CD4-positive, alpha-beta memory T cell (primary cell): ENCODE results near the gene FRRS1. TPM values are rescaled to one million over a fixed set of nuclear protein-coding genes. Genes with fewer than 3 reads are reported as not detected.

Source experiments
- CTCF ChIA-PET: fragments of 350-600 bp; sonication (Branson Sonifier 250); formaldehyde crosslinking; loops from one replicate; lab custom pipeline; 2021; ENCODE audit warnings: inconsistent platforms; ENCODE audit not compliant: partially characterized antibody; lab: Charles Lee
- POLR2A ChIA-PET: fragments of 350-600 bp; sonication (Branson Sonifier 250); formaldehyde crosslinking; loops from one replicate; lab custom pipeline; 2021; ENCODE audit not compliant: partially characterized antibody; lab: Charles Lee
- DNase-seq, 5 donors: peaks; one replicate each; pipeline versions ENCODE4 v3.0.0 to v3.0.0-alpha.2; 2020 to 2022; ENCODE audit warnings: mixed read lengths in 1 of 5
- H3K27ac ChIP-seq: one replicate; pipeline ENCODE4 v1.7.0; 2013; ENCODE audit warnings: low read depth, low read length
- H3K27me3 ChIP-seq: 2 replicates; pipeline ENCODE4 v1.7.0; 2013; ENCODE audit warnings: mild to moderate bottlenecking, low read length, moderate library complexity; ENCODE audit not compliant: insufficient read depth
- H3K36me3 ChIP-seq: 2 replicates; pipeline ENCODE4 v1.7.0; 2013; ENCODE audit warnings: mild to moderate bottlenecking, low read length, moderate library complexity; ENCODE audit not compliant: insufficient read depth
- H3K4me1 ChIP-seq: 2 replicates; pipeline ENCODE4 v1.7.0; 2013; ENCODE audit warnings: mild to moderate bottlenecking, low read length, moderate library complexity; ENCODE audit not compliant: insufficient read depth
- H3K4me3 ChIP-seq, 2 donors: one replicate each; pipeline ENCODE4 v1.7.0; 2013; ENCODE audit warnings: low read length in 2 of 2, mild to moderate bottlenecking in 1 of 2
- H3K9me3 ChIP-seq, 2 donors: one replicate each; pipeline ENCODE4 v1.7.0; 2013; ENCODE audit warnings: low read length in 2 of 2, control low read depth in 1 of 2; ENCODE audit not compliant: control insufficient read depth in 1 of 2
- H3K27ac Mint-ChIP-seq, 7 donors: one replicate each; pipeline ENCODE4 v1.8.0; 2020 to 2021; ENCODE audit warnings: mixed read lengths in 7 of 7, mild to moderate bottlenecking in 6 of 7, inconsistent platforms in 3 of 7, moderate library complexity in 3 of 7
- H3K27me3 Mint-ChIP-seq, 2 donors: one replicate each; pipeline ENCODE4 v1.8.0; 2020 to 2021; ENCODE audit warnings: mixed read lengths in 2 of 2
- H3K36me3 Mint-ChIP-seq, 2 donors: one replicate each; pipeline ENCODE4 v1.8.0; 2020 to 2021; ENCODE audit warnings: mixed read lengths in 2 of 2, inconsistent platforms in 1 of 2, mild to moderate bottlenecking in 1 of 2
- H3K4me1 Mint-ChIP-seq, 4 donors: one replicate each; pipeline ENCODE4 v1.8.0; 2020 to 2021; ENCODE audit warnings: mixed read lengths in 4 of 4, mild to moderate bottlenecking in 1 of 4
- H3K4me3 Mint-ChIP-seq, 8 donors: one replicate each; pipeline ENCODE4 v1.8.0; 2020 to 2021; ENCODE audit warnings: mixed read lengths in 8 of 8, mild to moderate bottlenecking in 7 of 8, moderate library complexity in 6 of 8, inconsistent platforms in 3 of 8
- H3K9me3 Mint-ChIP-seq, 8 donors: one replicate each; pipeline ENCODE4 v1.8.0; 2020 to 2021; ENCODE audit warnings: mixed read lengths in 8 of 8, mild to moderate bottlenecking in 5 of 8, inconsistent platforms in 3 of 8, moderate library complexity in 1 of 8
- intact Hi-C: fragments of 100-400 bp; cut with micrococcal nuclease; formaldehyde crosslinking; loops from one replicate; pipeline ENCODE4 v1.15.1; 2023
- polyA plus RNA-seq, 2 donors: library from polyadenylated mRNA; unstranded; fragments of 300-500 nt; fragmentation: Illumina TruSeq; gene quantifications; one replicate each; pipeline ENCODE4 v1.2.3, GENCODE V29; 2021
- total RNA-seq, 2 experiments: library from RNA; stranded (reverse); gene quantifications; one replicate each; pipeline ENCODE4 v1.2.3, GENCODE V29; 2021

FRRS1 gene
- total and polyA plus RNA-seq, 4 experiments from 2014 or later, result 0.29 to 0.33 TPM; not detected in 2

DNA sequence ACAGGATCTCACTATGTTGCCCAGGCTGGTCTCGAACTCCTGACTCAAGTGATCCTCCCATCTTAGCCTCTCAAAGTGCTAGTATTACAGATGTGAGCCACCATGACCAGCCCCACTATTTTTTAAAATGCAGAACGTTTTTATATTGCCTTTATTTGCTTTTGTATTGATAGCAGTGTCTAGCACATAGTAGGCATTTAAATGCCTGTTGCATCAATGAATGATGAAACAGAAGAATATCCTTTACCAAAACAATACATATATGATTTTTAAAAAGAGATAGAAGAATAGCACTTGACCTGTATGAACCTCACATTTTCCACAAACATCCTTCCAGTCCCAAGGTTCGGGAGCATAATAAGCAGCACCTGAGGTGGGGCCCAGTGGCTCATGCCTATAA lies 16.5 kb upstream of the FRRS1 start:
- intact Hi-C loops, result no loop called here
- Histone ChIP-seq H3K27ac (no peak overlapping the region), H3K4me1 (peaks cover 19% of the 10 kb centered on the region), H3K4me3 (no peak overlapping the region), H3K36me3 (no peaks in the 10 kb centered on the region), H3K9me3 (no peaks in the 10 kb centered on the region), H3K27me3 (no peaks in the 10 kb centered on the region)
- Mint-ChIP-seq H3K4me3 (no peak overlapping the region), H3K4me1 (peaks cover 15 to 24% (median 22%) of the 10 kb centered on the region in 4 donors), H3K27me3 (peaks cover 4 to 6% of the 10 kb centered on the region in 2 donors), H3K36me3 (no peaks in the 10 kb centered on the region), H3K27ac (no peak overlapping the region), H3K9me3 (no peaks in the 10 kb centered on the region)
- ChIA-PET POLR2A (no interaction called here), CTCF (no interaction called here)
- DNase-seq, result no peak

DNA sequence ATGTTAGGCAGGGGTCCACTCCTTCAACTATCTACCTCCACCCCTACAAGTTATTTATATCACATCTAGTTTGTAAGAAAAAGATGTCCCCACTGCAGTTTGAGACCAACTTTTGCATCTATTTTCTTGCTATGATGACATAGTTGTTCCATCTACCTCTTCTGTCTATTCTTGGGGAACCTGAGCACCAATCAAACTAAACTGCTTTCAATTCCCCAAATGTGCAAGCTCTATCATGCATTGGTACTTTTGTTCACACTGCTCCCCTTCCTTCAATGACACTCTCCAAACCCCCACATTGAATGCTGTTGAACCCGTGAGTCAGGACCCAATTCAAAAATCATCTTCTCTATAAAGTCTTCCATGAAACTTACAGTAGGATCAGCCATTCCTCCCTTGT lies 16.0 kb upstream of the FRRS1 start:
- H3K4me1 Mint-ChIP-seq, result peaks cover 15 to 24% (median 22%) of the 10 kb centered on the region in 4 donors
- no peaks in the 10 kb centered on the region for H3K9me3 Mint-ChIP-seq
- H3K27me3 Mint-ChIP-seq, result peaks cover 5 to 9% of the 10 kb centered on the region in 2 donors
- H3K27me3 ChIP-seq, result no peaks in the 10 kb centered on the region
- ChIA-PET CTCF (no interaction called here), POLR2A (no interaction called here)
- no peak overlapping the region for H3K4me3 Mint-ChIP-seq
- H3K4me3 ChIP-seq, result no peak overlapping the region
- H3K36me3 Mint-ChIP-seq, result no peaks in the 10 kb centered on the region
- H3K36me3 ChIP-seq, result no peaks in the 10 kb centered on the region
- no peak for DNase-seq
- intact Hi-C loops, result no loop called here
- no peak overlapping the region for H3K27ac Mint-ChIP-seq
- H3K4me1 ChIP-seq, result peaks cover 19% of the 10 kb centered on the region
- no peak overlapping the region for H3K27ac ChIP-seq
- H3K9me3 ChIP-seq, result no peaks in the 10 kb centered on the region

DNA sequence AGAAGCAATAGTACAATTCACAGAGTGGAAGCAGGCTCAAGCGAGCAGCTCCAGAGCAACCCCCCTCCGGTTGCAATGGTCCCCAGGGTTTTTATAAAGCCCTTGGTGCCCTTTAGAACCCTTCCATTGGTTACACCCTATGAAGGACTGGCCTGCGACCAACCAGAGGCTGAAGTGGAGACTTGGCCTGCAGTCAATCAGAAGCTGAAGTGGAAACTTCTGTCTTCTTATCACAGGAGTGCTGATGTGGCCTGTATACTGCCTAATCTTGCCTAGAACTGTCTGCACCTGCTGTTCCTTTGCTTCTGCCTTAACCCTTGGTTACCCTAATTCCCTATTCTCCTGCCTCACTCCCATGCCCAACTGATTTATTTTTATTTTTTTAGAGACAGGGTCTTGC lies 15.4 kb upstream of the FRRS1 start:
- Histone ChIP-seq H3K9me3 (no peaks in the 10 kb centered on the region), H3K36me3 (no peaks in the 10 kb centered on the region), H3K27me3 (no peaks in the 10 kb centered on the region), H3K4me3 (no peak overlapping the region), H3K27ac (no peak overlapping the region), H3K4me1 (peaks cover 19% of the 10 kb centered on the region)
- no peaks in the 10 kb centered on the region for H3K9me3 Mint-ChIP-seq
- H3K27me3 Mint-ChIP-seq, result peaks cover 5 to 9% of the 10 kb centered on the region in 2 donors
- H3K4me1 Mint-ChIP-seq, result peaks cover 12 to 21% (median 20%) of the 10 kb centered on the region in 4 donors
- ChIA-PET CTCF (no interaction called here), POLR2A (no interaction called here)
- H3K36me3 Mint-ChIP-seq, result no peaks in the 10 kb centered on the region
- H3K4me3 Mint-ChIP-seq, result no peak overlapping the region
- no peak overlapping the region for H3K27ac Mint-ChIP-seq
- intact Hi-C loops, result no loop called here
- no peak for DNase-seq

DNA sequence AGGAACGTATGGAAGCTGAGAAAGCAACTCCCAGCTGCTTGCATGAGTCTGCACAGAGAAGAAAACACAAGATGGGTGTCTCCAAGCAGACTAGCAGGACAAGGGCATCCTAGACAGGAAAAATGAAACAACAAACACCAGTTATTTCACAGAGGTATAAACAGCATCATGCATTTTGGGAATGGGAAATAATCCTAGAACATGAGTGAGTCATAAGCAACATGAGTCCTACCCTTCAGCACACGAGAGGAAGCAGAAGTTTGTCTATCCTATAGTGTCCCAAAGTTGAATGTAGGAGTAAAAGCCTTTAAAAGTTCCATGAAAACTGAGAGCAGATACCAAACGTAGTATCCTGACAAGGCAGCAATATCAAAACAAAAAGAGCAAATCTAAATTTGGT lies 11.3 kb upstream of the FRRS1 start:
- POLR2A ChIA-PET, result no interaction called here
- CTCF ChIA-PET, result interaction anchor here (1.0 kb wide), 1 partner anchor 11 kb away, joined by 3 read pairs; no protein-coding TSS in a partner anchor
- peaks cover 0 to 1% (median 0%) of the 10 kb centered on the region in 4 donors for H3K4me1 Mint-ChIP-seq
- Histone ChIP-seq H3K4me1 (no peaks in the 10 kb centered on the region), H3K36me3 (no peaks in the 10 kb centered on the region), H3K27ac (no peak overlapping the region), H3K27me3 (no peaks in the 10 kb centered on the region), H3K4me3 (no peak overlapping the region), H3K9me3 (no peaks in the 10 kb centered on the region)
- no peaks in the 10 kb centered on the region for H3K36me3 Mint-ChIP-seq
- H3K27me3 Mint-ChIP-seq, result peaks cover 5 to 12% of the 10 kb centered on the region in 2 donors
- intact Hi-C loops, result no loop called here
- no peak for DNase-seq
- H3K9me3 Mint-ChIP-seq, result no peaks in the 10 kb centered on the region
- no peak overlapping the region for H3K4me3 Mint-ChIP-seq
- H3K27ac Mint-ChIP-seq, result no peak overlapping the region

DNA sequence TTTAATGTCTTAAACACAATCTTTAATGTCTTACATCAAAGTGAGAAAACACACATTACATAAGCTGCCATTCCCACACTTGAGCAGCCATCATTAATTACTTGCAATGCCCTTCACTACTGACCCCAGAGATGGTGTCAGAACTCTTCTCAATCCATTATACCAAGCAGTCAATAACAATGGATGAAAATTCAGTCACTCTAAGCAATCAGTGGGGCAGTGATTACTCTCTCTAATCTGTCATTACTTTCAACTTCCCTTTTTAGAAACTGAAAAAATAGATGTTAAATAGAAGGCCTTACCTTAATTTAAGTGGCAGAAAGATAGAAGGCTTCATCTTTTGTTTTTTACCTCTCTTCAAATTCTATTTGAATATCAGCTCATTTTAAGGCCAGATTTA lies 9.7 kb upstream of the FRRS1 start:
- no peaks in the 10 kb centered on the region for H3K9me3 Mint-ChIP-seq
- no peak overlapping the region for H3K4me3 Mint-ChIP-seq
- POLR2A ChIA-PET, result no interaction called here
- no peak overlapping the region for H3K27ac Mint-ChIP-seq
- peaks cover 5 to 15% of the 10 kb centered on the region in 2 donors for H3K27me3 Mint-ChIP-seq
- no peak overlapping the region for H3K27ac ChIP-seq
- CTCF ChIA-PET, result no interaction called here
- no peaks in the 10 kb centered on the region for H3K36me3 Mint-ChIP-seq
- H3K27me3 ChIP-seq, result no peaks in the 10 kb centered on the region
- H3K9me3 ChIP-seq, result no peaks in the 10 kb centered on the region
- intact Hi-C loops, result no loop called here
- no peaks in the 10 kb centered on the region for H3K4me1 ChIP-seq
- no peak for DNase-seq
- no peaks in the 10 kb centered on the region for H3K36me3 ChIP-seq
- peaks cover 0 to 1% (median 0%) of the 10 kb centered on the region in 4 donors for H3K4me1 Mint-ChIP-seq
- H3K4me3 ChIP-seq, result no peak overlapping the region

DNA sequence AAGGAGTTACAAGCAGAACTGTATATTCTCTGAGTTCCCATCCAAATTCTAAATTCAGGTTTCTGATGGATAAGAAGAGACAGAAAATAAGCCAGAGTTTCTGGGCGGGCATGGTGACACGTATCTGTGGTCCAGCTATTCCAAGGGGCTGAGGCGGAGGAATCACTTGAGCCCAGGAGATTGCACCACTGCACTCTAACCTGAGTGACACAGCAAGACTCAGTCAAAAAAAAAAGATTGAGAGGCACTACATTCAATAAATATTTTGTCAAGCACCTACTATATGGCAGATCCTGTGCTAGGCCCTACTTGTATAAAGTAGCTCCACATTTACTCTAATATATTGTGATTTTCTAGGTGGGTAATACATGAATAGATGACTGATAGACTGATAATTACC lies 6.4 kb upstream of the FRRS1 start:
- no peak overlapping the region for H3K4me3 Mint-ChIP-seq
- Histone ChIP-seq H3K27me3 (no peaks in the 10 kb centered on the region), H3K9me3 (no peaks in the 10 kb centered on the region), H3K36me3 (no peaks in the 10 kb centered on the region), H3K4me1 (no peaks in the 10 kb centered on the region), H3K4me3 (no peak overlapping the region), H3K27ac (no peak overlapping the region)
- no peaks in the 10 kb centered on the region for H3K9me3 Mint-ChIP-seq
- peaks cover 4 to 18% of the 10 kb centered on the region in 2 donors for H3K27me3 Mint-ChIP-seq
- ChIA-PET CTCF (interaction anchor here (1.6 kb wide), 1 partner anchor 17 kb away, joined by 4 read pairs; no protein-coding TSS in a partner anchor), POLR2A (interaction anchor here (0.6 kb wide), 1 partner anchor 870 kb away, joined by 5 read pairs; no protein-coding TSS in a partner anchor)
- intact Hi-C loops, result no loop called here
- no peak overlapping the region for H3K27ac Mint-ChIP-seq
- DNase-seq, result no peak
- no peaks in the 10 kb centered on the region for H3K4me1 Mint-ChIP-seq
- H3K36me3 Mint-ChIP-seq, result no peaks in the 10 kb centered on the region

DNA sequence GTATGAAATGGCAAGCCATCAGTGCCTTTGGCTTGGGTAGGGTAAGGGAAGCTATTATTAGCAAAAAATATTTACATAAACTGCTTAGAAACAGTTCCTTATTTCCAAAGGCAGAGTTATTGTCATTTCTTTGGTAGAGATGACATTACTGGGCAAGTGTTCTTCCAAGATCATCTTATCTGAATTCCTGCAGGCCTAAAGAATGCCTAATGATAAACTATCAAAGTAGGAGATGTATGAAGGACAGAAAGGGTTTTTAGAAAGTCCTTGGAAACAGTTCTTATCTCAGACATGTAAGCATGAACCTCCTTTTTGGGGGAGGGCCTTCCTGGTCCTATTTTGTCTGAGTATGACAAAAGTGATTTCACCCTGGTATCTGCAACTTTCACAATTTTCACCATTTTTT lies 5.1 kb upstream of the FRRS1 start:
- Mint-ChIP-seq H3K4me1 (peaks cover under 1 to 2% (median 1%) of the 10 kb centered on the region in 4 donors), H3K4me3 (no peak overlapping the region), H3K36me3 (no peaks in the 10 kb centered on the region), H3K27me3 (peaks cover 2 to 19% of the 10 kb centered on the region in 2 donors), H3K27ac (no peak overlapping the region), H3K9me3 (no peaks in the 10 kb centered on the region)
- H3K36me3 ChIP-seq, result no peaks in the 10 kb centered on the region
- ChIA-PET POLR2A (no interaction called here), CTCF (interaction anchor here (0.7 kb wide), 1 partner anchor 535 kb away, joined by 3 read pairs; no protein-coding TSS in a partner anchor)
- no peak overlapping the region for H3K4me3 ChIP-seq
- no peak for DNase-seq
- H3K27ac ChIP-seq, result no peak overlapping the region
- H3K27me3 ChIP-seq, result no peaks in the 10 kb centered on the region
- intact Hi-C loops, result no loop called here
- no peaks in the 10 kb centered on the region for H3K9me3 ChIP-seq
- H3K4me1 ChIP-seq, result peaks cover 5% of the 10 kb centered on the region
